Stimulated activated naive CD4-positive, alpha-beta T cell (primary cell): Measurements from ENCODE around the gene GCNA.
"Not testable (repeated sequence)": the region's sequence is repeated elsewhere in the genome, so short reads cannot be mapped to it uniquely, and the experiment has no call there.

Experiments used
- DNase-seq, 6 experiments: peaks; one replicate each; lab custom pipeline; 2025; lab: John Stamatoyannopoulos, UW

Gene GCNA

DNA sequence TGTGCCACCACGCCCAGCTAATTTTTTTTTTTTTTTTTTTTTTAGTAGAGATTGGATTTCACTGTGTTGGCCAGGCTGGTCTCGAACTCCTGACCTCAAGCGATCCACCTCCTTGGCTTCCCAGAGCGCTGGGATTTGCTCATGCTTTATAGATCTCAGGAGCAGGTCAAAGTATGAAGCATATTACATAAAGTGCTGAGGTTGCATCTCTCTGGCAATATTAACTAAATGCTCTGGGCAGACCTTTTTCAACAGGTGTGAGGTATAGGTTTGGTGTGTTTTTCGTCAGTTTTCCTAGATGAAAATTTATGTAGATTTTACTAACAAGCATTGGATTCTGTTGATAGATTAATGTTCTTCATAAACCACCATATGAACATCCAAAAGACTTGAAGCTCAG lies 19.3 kb upstream of the GCNA start:
- no peak for DNase-seq

DNA sequence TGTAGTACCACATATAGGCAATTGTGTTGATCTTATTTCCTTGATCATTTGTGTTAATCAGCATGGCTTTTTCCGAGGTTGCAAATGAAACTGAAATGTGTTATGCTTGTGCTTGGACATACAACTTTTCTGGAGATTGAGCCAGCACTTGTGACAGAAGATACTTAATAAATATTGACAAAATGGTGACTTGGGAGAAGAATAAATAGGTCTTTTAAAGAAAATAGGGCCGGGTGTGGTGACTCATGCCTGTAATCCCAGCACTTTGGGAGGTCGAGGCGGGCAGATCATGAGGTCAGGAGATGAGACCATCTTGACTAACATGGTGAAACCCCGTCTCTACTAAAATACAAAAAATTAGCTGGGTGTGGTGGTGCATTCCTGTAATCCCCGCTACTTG lies 18.5 kb upstream of the GCNA start:
- DNase-seq, result not testable (repeated sequence)

DNA sequence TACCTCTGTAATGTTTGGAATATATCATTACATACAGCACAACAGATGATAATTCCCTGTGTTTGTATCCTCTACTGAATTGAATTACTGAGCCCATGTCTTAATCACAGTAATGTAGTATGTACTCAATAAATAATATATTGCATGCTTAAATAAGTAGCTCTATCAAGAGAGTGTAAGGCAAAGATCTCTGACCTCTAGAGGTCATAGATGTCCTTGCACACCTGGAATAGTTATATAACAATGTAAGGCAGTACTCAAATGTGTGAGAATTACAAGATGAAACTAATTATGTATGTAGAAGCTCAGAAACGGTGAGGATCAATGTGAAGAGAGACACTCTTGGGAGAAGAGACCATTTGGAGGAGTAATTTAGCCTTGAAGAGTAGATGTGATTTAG lies 14.3 kb upstream of the GCNA start:
- DNase-seq, result peak in 1 of 6 experiments; percentile 10

DNA sequence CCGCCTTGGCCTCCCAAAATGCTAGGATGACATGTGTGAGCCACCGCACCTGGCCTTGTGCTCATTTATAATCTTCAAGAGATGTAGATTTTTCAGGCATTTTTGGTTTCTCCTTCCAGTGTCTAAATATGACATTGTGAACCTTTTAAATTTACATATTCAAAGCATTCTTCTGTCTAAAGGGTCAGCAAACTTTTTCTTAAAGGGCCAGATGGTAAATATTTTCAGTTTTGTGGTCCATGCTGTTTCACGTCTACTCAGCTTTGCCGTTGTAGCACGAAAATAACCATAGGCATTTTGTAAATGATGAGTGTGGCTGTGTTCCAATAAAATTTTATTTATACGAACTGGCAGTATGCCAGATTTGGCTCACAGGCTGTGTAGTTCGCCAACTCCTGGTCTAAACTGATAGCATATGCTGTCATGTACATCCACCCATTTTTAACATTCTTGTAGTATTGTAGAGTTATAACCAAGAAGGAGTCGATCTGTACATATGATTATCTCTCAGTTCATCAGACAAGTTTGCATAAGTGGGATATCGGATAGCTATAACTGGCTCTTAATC lies 12.7 kb upstream of the GCNA start:
- DNase-seq, result no peak

DNA sequence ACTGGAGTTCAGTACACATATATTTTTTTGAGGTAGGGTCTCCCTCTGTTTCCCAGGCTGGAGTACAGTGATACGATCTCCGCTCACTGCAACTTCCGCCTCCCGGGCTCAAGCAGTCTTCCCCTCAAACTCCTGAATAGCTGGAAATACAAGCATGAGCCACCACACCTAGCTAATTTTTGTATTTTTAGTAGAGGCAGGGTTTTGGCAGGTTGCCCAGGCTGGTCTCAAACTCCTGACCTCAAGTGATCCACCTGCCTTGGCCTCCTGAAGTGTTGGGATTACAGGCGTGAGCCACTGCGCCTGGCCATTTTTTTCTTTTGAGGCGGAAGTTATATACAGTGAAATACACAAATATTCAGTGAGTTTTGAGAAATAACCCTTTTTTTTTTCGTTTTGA lies 6.8 kb upstream of the GCNA start:
- DNase-seq, result not testable (repeated sequence)

DNA sequence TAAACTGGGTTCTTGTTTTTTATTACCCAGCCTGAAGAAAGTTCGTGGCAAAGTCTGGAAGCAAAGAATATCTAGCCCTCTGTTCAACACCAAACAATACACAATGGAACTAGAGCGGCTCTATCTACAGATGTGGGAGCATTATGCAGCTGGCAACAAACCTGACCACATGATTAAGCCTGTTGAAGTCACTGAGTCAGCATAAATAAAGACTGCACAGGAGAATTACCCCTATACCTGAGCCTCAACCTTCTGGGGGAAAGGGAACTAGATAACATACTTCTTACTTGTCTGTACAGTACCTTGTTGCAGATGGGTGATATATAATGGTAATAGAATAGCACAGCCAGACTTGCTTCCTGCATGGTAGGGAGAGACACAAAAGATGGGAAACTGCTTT lies 4.6 kb upstream of the GCNA start:
- DNase-seq, result no peak

DNA sequence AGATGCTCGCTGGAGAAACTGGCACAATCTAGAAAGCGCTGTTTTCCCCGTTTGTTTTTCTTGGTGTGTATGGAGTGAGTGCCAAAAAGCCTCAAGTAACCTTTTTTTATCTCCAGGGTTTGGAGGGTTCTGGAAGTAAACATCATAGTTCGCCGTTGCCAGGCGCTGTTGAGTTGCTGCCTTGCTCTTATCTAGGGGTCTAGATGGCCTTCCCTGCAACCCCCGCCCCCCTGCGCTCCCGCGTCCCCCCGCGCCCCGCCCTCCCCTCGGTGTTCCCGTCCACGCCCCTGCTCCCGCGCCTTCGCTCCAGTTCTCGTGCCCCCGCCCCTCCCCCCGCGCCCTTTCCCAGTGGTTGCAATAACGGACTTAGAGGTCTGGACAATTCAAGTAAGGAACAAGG lies 555 bp upstream of the GCNA start:
- DNase-seq, result no peak

DNA sequence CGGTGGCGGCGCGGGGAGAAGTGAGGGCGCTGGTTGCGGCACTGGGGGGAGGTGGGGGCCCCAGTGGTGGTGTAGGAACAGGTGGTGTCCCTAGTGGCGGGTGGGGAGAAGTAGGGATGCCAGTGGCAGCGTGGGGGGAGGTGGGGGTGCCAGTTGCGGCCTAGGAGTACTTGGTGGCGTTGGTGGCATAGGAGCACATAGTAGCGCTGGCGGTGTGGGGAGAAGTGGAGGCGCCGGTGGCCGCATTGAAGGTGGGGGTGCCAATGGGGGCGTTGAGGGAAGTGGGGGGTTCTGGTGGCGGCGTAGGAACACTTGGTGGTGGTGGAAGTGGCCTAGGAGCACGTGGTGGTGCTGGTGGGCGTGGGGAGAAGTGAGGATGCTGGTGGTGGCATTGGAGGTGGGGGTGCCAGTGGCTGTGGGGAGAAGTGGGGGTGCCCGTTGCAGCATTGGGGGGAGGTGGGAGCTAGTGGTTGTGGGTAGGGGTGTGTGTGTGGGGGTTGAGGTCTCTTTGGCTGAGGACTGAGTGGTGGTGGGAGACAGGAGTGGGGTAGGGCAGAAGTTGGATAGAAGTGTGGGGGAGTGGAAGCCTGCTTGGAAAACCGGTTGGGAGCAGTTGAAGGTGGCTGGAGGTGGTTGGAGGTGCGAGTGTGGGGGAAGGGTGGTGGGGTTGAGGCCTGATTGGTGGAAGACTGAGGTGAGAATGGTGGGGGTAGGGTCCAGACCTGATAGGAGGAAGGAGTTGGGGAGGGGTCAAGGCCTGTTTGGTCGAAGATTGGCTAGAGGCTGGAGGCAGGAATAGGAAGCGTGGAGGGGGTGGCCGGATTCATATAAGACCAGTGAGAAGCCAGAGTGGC lies 1.1 kb downstream of the GCNA start:
- DNase-seq, result no peak

DNA sequence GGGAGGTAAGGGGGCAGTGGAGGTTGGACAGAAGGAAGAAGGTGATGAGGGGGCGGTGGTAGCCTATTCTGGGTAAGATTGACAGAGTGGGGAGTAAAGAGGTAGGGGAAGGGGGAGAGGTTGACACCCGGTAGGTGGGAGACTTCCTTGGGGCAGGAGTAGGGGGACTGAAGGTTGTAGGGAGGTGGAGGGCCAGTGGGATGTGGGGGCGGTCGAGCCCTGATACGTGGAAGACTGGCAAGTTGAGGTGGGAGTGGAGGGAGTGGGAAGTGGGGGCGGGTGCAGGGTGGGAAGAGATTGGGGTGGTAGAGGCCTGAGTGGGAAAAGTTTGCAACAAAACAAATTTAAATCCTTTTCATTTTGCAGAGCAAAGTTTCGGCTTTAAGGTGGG lies 1.7 kb downstream of the GCNA start:
- DNase-seq, result no peak

DNA sequence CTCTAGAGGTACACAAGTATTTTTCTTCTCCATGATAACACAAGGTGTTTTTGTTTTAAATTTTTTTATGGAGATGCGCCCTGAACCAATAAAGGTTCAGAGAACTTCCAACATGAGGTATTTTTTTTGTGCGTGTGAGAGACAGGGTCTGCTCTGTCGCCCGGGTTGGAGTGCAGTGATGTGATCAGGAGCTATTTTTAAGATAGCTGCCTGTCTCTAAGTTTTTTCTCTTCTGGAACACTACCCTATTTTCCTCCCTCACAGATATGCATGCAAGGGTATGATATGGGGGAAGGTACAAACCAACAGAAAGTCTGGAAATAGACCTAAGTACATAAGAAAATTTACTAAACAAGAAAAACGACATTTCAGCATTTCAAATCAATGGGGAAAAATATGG lies 3.0 kb downstream of the GCNA start:
- DNase-seq, result no peak

DNA sequence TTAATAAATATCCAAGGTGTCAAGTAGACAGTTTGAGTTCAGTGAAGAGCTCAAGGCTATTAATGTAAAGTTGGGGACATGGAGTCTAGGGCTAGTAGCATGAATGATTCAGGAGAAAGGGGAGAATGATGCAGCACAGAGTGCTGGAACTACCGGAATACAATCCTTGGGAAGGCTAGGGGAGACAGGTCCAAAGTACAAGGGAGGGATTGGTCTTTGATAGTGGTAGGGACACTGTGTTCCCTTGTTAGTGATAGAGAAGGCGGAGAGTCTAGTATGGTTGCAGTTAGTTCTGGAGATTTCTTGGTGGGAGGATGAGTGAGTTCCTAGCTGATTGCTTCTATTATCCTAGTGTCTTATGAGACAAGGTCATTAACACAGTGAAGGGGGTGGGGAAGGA lies 8.7 kb downstream of the GCNA start:
- DNase-seq, result no peak

DNA sequence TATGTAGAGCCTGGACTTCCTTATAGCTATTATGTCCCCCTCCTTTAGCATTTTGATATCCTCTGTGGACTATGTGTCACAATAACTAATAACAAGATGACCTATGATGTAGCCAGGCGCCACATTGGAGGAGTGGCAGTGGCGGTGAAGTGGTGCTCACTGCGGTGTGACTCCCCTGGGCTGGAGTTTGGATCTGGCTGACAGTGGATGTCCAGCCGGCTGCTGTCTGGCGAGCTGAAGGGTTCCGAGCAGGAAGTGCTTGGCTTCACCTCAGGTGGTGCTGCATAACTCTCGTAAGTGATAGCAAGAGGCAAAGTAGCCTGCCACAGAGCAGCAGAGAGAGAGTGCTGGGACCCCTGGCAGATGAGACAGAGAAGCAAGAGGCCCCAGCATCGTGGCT lies 15.0 kb downstream of the GCNA start:
- DNase-seq, result not testable (repeated sequence)

DNA sequence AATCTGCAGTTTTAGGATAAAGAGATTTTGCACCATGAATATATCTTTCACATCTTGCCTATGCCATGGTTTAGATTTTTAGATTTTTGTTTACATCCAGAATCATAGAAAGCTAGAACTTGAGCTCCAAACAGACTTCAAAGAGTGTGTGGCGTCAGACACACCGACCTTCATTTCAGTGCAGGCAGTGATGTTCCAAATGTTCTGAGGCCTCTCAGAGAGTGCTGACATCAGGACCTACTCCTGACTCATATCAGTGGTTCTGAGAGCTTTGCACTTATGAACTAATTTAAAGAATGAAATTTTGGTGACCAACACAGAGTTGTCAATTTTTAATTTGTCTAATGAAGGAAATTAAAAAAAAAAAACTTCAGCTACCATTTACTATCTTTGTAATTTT lies 21.7 kb downstream of the GCNA start:
- no peak for DNase-seq

DNA sequence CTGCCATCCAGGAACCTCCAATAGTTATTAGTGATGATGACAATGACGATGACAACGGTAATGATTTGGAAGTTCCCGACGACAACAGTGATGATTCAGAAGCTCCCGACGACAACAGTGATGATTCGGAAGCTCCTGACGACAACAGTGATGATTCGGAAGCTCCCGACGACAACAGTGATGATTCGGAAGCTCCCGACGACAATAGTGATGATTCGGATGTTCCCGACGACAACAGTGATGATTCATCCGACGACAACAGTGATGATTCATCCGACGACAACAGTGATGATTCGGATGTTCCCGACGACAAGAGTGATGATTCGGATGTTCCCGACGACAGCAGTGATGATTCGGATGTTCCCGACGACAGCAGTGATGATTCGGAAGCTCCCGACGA lies 25.4 kb downstream of the GCNA start:
- no peak for DNase-seq

DNA sequence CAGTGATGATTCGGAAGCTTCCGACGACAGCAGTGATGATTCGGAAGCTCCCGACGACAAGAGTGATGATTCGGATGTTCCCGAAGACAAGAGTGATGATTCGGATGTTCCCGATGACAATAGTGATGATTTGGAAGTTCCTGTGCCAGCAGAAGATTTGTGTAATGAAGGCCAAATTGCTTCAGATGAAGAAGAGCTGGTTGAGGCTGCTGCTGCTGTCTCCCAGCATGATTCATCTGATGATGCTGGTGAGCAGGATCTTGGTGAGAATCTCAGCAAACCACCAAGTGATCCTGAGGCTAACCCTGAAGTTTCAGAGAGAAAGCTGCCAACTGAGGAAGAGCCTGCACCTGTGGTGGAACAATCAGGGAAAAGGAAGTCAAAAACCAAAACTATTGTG lies 25.9 kb downstream of the GCNA start:
- no peak for DNase-seq

DNA sequence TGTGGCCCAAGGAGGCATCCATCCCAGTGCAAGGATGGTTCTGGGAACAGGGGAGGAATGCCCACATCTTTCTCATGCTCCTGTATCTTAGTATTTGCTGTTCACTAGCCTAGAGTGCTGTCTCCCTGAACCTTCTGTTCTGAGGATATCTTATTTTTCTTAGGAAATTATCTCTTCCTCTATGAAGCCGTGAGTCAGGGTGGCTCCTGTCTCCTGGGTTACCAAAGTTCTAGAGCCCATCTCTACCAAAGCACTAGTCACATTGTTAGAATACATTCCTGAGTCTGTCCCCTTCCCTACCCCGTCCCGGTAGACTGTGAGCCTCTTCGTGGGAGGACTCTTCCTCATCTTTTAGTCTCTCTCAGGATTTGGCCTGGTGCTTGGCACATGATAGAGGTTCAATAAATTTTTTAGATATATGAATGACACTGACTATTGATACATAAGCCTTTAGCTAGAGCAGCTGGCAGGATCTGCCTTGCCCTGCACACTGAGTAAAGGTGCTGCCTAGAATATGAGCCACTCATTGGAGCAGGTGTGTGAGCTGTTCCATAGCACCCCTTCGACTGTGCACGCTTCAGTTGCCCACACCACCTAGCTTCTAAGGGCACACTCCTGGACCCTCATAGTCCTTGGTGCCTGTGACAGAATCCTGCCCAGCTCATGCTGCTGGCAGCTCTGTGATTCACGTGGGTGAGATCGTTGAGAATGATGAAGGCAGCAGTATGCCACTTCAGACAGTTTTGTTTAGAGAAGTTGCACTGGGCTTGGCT lies 26.7 kb downstream of the GCNA start:
- DNase-seq, result no peak

DNA sequence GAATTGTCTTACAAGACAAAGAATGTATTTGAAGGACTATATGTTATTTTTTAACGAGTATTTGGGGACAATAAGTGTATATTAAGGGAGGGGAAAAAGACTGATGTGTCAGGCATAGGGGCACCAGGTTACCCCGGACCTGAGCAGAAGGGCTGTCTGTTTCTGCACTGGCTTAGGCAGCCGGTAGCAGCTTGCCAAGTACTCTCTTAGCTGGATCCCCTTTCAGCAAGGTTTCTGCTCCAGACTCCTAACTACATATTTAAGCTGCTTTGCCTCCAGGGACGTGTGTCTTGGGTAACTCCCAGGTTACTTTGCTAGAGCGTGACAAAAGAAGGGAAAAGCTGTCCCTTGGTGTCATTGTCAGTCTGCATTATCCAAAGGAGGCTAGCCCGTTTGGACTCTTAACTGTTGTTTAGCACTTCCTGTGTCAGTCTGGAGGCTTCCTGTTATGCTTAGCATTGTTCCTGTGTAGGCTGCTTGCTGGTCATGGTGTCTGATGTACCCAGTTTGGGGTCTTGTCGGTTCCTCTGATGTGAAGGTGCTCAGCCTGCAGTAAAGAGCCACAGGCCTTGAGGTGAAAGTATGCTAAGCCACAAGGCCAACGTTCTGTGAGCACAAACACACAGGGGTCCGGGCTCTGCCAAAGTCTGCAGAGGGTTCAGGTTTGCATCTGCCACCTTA lies 28.4 kb downstream of the GCNA start:
- DNase-seq, result peak in 3 of 6 experiments; percentile 0 to 8 (median 8)

DNA sequence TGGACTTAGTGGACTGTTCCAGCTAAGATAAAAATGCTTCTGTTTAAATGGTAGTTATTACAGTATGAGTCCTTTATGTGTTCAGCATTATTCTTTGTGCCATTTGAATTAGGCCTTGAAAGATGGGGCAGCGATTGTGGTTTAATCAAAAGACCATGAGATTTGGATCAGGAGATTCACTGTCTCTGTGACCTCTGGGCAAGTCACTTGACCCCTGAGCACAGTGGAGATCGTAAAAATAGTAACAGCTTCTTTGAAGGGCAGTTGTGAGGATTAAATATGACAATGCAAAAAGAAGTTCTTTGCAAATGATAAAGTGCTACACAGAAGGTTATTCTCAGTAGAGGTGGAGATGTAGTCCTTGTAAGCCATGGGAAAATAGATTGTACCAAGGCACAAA lies 29.3 kb downstream of the GCNA start:
- DNase-seq, result no peak

DNA sequence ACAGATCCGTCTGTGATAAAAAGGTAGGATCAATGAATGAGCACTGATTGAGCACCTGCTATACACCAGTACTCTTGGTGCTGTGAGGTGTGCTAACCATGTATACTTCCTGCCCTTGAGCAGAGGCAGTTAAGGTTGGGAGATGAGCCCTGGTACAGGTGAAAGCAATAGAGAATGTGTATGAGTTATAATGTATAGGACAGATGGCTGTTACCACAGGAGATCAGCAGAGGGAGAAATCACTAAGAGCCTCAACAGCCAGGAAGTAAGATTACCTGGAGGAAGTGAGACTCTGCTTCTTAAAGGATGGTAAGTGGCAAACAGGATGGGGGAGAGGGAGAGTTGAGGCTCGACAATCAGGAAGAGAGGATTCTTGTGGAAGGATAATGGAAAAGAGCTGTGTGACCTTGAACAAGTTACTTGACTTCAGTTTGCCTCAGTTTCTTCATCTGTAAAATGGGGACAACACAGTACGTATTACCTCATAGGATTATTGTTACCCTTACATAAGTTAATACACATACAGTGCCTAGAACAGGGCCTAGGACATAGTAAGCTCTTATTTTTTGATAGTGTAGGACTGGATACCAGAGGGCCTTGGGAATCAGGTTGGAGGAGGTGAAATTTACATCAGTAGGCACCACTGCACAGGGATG lies 31.0 kb downstream of the GCNA start:
- peak in 2 of 6 experiments; percentile 3 to 22 for DNase-seq

DNA sequence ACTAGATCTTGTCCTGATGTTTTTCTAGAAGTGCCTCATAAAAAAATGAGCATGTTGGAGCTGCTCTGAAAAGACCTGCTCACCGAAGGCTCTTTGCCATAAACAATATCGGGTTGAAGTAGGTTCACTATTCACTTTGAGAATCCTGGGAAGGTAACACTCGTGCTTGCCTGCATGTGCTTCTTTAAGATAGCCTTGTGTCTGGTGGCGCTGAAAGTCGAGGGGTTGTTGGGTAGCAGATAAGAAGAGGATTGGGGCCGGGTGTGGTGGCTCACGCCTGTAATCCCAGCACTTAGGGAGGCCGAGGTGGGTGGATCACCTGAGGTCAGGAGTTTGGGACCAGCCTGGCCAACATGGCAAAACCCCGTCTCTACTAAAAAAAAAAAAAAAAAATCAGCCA lies 33.5 kb downstream of the GCNA start:
- not testable (repeated sequence) for DNase-seq

DNA sequence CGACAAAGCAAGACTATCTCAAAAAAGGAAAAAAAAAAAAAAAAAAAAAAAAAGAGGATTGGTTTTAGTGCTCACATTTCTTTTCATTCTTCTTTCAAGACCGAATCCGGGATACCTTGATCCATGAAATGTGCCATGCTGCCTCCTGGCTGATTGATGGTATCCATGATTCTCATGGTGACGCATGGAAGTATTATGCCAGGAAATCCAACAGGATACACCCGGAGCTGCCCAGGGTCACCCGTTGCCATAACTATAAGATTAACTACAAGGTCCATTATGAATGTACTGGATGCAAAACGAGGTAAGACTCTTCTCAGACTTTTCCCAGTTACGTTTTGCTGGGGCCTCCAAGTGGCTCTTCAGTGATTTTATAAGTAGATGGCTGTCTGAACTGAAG lies 34.0 kb downstream of the GCNA start:
- DNase-seq, result no peak

DNA sequence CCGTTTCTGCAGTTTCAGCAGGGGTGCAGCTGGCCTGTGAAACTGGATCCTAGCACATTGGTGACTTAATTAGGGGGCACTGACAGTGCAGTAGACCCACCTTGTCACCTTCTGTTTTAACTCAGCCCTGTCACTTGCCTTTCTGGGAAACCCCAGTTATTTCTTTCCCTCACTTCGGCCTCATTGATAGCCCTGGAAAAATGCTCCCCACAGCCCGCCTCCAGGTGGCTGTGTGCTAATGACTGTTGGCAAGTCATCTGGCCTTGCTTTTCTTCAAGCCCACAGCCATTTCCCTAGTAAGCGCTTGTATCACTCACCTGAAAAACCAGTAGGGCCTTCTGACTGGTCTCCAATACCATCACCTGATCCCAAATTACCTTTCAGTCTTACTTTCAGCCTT lies 36.8 kb downstream of the GCNA start:
- no peak for DNase-seq
